ENCODE data around the gene EXOC2. TPM values are rescaled to one million over a fixed set of nuclear protein-coding genes. Genes with fewer than 3 reads are reported as not detected.
A peak's percentile ranks its signal among the peaks of the same experiment; 100 is the strongest.

Gene EXOC2
- polyA plus RNA-seq, 4 donors = 4.5 to 14.1 (median 8.8) TPM

DNA sequence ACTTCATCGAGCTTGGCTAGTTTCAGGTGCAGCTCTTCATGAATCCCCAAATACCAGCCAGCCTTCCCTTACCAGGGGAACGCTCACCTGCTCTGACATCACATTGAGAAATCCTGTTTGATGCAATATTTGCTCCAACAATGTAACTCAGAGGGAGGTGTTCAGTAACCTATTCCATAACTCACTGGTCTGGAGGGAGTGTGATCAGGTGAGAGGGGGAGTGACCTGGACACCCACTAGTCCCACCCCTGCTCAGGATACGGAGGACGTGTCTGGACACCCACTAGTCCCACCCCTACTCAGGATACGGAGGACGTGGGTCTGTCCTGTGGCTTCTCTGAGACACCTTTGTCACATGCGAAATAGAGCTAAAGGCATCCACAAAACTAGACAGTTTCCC lies 106.4 kb downstream of the EXOC2 start:
- FAIRE-seq (no peak), DNase-seq (no peak)
- peaks cover 0 to 12% (median 4%) of the 10 kb centered on the region in 3 donors for H3K36me3 ChIP-seq (ENCODE audit: control insufficient read depth in 3 of 3, insufficient read depth in 2 of 3, low read depth in 1 of 3, low read length in 3 of 3)
- H3K4me3 ChIP-seq (ENCODE audit: low read depth in 1 of 3, low read length in 3 of 3) = no peak overlapping the region
- no peaks in the 10 kb centered on the region for H3K9me3 ChIP-seq (ENCODE audit: control insufficient read depth in 2 of 2, insufficient read depth in 1 of 2, low read depth in 1 of 2, low read length in 1 of 2)
- 94 to 95% (median 95%) methylated on average over 7 of the region's 7 CpGs for WGBS, 3 donors
- H3K27me3 ChIP-seq (ENCODE audit: control insufficient read depth in 3 of 3, insufficient read depth in 3 of 3, low read length in 3 of 3) = no peaks in the 10 kb centered on the region
- no peak overlapping the region for H3K27ac ChIP-seq (ENCODE audit: low read depth in 1 of 3, low read length in 2 of 3)
- no peaks in the 10 kb centered on the region for H3K4me1 ChIP-seq (ENCODE audit: control insufficient read depth in 3 of 3, insufficient read depth in 2 of 3, low read depth in 1 of 3, low read length in 2 of 3)

DNA sequence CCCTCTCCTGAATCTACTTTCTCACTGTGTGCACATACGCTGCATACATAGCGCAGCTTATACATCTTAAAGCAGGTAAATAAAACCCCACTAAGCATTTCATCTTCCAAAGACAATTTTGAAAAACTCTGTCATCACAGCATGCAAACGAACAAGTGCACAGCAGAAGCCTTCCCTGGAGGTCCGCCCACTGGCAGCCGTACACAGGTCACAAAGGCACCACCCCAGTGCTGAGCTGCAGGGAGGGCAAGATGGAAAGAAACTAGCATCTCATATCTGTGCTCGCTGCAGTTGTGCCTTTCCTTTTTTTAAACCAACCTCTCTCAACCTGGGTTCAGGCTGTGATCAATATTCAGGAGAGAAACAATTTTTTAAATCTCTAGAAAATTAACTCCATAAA lies 109.3 kb downstream of the EXOC2 start:
- Histone ChIP-seq H3K27ac (ENCODE audit: low read depth in 1 of 3, low read length in 2 of 3) (no peak overlapping the region), H3K9me3 (ENCODE audit: control insufficient read depth in 2 of 2, insufficient read depth in 1 of 2, low read depth in 1 of 2, low read length in 1 of 2) (no peaks in the 10 kb centered on the region), H3K4me1 (ENCODE audit: control insufficient read depth in 3 of 3, insufficient read depth in 2 of 3, low read depth in 1 of 3, low read length in 2 of 3) (no peaks in the 10 kb centered on the region), H3K27me3 (ENCODE audit: control insufficient read depth in 3 of 3, insufficient read depth in 3 of 3, low read length in 3 of 3) (no peaks in the 10 kb centered on the region), H3K4me3 (ENCODE audit: low read depth in 1 of 3, low read length in 3 of 3) (no peak overlapping the region), H3K36me3 (ENCODE audit: control insufficient read depth in 3 of 3, insufficient read depth in 2 of 3, low read depth in 1 of 3, low read length in 3 of 3) (no peaks in the 10 kb centered on the region)
- WGBS, 3 donors = 77 to 89% (median 84%) methylated on average over 6 of the region's 6 CpGs
- DNase-seq (no peak), FAIRE-seq (no peak)

DNA sequence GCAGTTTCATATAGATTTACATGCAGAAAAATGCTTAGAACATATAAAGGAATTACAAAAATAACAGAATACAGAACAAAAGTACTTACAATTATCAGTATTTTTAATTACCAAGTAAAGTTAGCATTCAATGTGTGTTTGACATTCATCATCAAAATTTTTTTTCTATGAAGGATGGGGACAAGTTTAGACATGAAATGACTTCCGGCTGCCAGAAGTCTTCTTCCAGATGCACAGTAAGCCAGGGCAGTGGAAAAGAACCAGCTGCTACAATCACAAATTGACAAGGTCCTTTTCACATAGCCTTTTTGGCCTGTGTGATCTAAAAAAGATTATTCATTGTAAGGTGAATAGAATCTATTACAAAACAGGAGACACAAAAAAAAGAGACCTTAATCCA lies 109.8 kb downstream of the EXOC2 start:
- no peaks in the 10 kb centered on the region for H3K9me3 ChIP-seq (ENCODE audit: control insufficient read depth in 2 of 2, insufficient read depth in 1 of 2, low read depth in 1 of 2, low read length in 1 of 2)
- FAIRE-seq (no peak), DNase-seq (no peak)
- WGBS, 3 donors = 73 to 96% (median 85%) methylated on average over 1 of the region's 1 CpG
- H3K27me3 ChIP-seq (ENCODE audit: control insufficient read depth in 3 of 3, insufficient read depth in 3 of 3, low read length in 3 of 3) = no peaks in the 10 kb centered on the region
- H3K36me3 ChIP-seq (ENCODE audit: control insufficient read depth in 3 of 3, insufficient read depth in 2 of 3, low read depth in 1 of 3, low read length in 3 of 3) = no peaks in the 10 kb centered on the region
- H3K4me1 ChIP-seq (ENCODE audit: control insufficient read depth in 3 of 3, insufficient read depth in 2 of 3, low read depth in 1 of 3, low read length in 2 of 3) = no peaks in the 10 kb centered on the region
- H3K27ac ChIP-seq (ENCODE audit: low read depth in 1 of 3, low read length in 2 of 3) = no peak overlapping the region
- no peak overlapping the region for H3K4me3 ChIP-seq (ENCODE audit: low read depth in 1 of 3, low read length in 3 of 3)

DNA sequence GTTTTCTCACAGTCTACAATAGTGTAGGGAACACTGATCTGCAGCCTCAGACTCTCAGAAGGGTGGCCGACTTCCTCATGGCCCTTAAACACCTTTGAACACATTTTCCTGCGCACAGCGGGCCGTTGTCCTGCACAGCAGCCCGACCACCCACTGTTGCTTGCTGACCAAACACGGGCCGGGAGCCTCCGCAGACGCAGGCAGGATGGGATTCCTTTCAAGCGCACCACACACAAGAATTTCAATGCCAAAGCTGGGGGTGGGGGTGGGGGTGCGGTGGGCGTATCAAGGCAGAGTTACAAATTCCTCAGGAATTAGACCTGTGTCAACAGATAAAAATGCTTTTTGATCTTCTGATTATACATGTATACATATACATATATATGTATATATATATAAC lies 110.6 kb downstream of the EXOC2 start:
- WGBS, 3 donors = 75 to 93% (median 84%) methylated on average over 12 of the region's 12 CpGs
- Histone ChIP-seq H3K9me3 (ENCODE audit: control insufficient read depth in 2 of 2, insufficient read depth in 1 of 2, low read depth in 1 of 2, low read length in 1 of 2) (no peaks in the 10 kb centered on the region), H3K27me3 (ENCODE audit: control insufficient read depth in 3 of 3, insufficient read depth in 3 of 3, low read length in 3 of 3) (no peaks in the 10 kb centered on the region), H3K4me3 (ENCODE audit: low read depth in 1 of 3, low read length in 3 of 3) (no peak overlapping the region), H3K4me1 (ENCODE audit: control insufficient read depth in 3 of 3, insufficient read depth in 2 of 3, low read depth in 1 of 3, low read length in 2 of 3) (no peaks in the 10 kb centered on the region), H3K27ac (ENCODE audit: low read depth in 1 of 3, low read length in 2 of 3) (no peak overlapping the region), H3K36me3 (ENCODE audit: control insufficient read depth in 3 of 3, insufficient read depth in 2 of 3, low read depth in 1 of 3, low read length in 3 of 3) (no peaks in the 10 kb centered on the region)
- DNase-seq (no peak), FAIRE-seq (no peak)

DNA sequence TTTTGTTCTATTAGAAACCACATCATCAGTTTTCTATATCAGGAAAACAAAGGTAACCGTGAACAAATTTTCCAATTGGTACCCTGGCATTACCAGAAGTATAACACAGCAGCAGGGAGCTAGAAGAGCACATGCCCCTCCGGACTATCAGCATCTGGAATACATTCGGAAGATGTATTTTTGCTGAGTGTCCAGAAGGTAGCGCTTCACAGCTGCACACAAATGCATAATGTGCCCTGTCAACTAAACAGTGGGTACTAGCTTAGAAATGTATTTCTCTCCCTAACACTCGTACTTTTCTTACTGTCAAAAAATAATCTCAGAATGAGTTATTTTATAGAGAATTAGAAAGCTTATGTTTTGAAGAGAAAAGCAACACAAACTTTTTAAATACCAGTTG lies 113.6 kb downstream of the EXOC2 start:
- Histone ChIP-seq H3K4me1 (ENCODE audit: control insufficient read depth in 3 of 3, insufficient read depth in 2 of 3, low read depth in 1 of 3, low read length in 2 of 3) (no peaks in the 10 kb centered on the region), H3K36me3 (ENCODE audit: control insufficient read depth in 3 of 3, insufficient read depth in 2 of 3, low read depth in 1 of 3, low read length in 3 of 3) (peaks cover 0 to 5% (median 4%) of the 10 kb centered on the region in 3 donors), H3K4me3 (ENCODE audit: low read depth in 1 of 3, low read length in 3 of 3) (no peak overlapping the region), H3K27me3 (ENCODE audit: control insufficient read depth in 3 of 3, insufficient read depth in 3 of 3, low read length in 3 of 3) (no peaks in the 10 kb centered on the region), H3K9me3 (ENCODE audit: control insufficient read depth in 2 of 2, insufficient read depth in 1 of 2, low read depth in 1 of 2, low read length in 1 of 2) (peaks cover 0 to 9% of the 10 kb centered on the region in 2 donors), H3K27ac (ENCODE audit: low read depth in 1 of 3, low read length in 2 of 3) (no peak overlapping the region)
- FAIRE-seq = no peak
- no peak for DNase-seq
- WGBS, 3 donors = 84 to 95% (median 87%) methylated on average over 5 of the region's 5 CpGs

DNA sequence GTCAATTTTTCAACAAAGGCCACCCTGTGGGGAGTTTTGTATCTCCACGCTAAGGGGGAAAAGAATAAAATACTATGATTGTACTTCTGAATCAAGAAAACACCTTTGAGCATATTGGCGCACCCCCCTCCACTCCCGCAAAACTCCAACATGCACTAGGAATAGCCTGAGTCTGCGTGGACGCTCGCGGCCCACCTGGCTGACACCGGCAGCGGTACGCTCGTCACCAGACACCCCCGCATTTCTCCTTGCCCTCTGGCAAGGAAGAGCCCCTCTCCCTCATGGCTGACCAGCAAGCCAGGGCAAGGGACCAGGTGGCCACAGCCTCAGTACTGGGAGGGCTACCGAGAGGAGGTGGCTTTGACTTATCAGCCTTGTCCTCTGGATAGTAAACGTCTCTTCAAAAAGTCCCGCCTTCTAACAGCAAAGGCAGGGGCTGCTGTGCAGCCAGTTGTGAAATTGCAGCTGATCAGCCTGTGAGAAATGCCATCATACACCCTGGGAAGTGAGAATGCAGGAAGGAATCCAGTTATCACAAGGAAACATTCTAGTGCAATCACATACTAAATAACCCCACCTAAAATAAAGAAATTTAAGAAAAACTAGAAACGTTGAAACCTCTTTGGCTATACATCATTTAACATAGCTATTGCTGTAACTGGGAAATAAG lies 120.2 kb downstream of the EXOC2 start:
- Histone ChIP-seq H3K36me3 (ENCODE audit: control insufficient read depth in 3 of 3, insufficient read depth in 2 of 3, low read depth in 1 of 3, low read length in 3 of 3) (peaks cover 0 to 24% (median 9%) of the 10 kb centered on the region in 3 donors), H3K27ac (ENCODE audit: low read depth in 1 of 3, low read length in 2 of 3) (no peak overlapping the region), H3K27me3 (ENCODE audit: control insufficient read depth in 3 of 3, insufficient read depth in 3 of 3, low read length in 3 of 3) (no peaks in the 10 kb centered on the region), H3K4me3 (ENCODE audit: low read depth in 1 of 3, low read length in 3 of 3) (no peak overlapping the region), H3K9me3 (ENCODE audit: control insufficient read depth in 2 of 2, insufficient read depth in 1 of 2, low read depth in 1 of 2, low read length in 1 of 2) (peaks cover 0 to 9% of the 10 kb centered on the region in 2 donors), H3K4me1 (ENCODE audit: control insufficient read depth in 3 of 3, insufficient read depth in 2 of 3, low read depth in 1 of 3, low read length in 2 of 3) (no peaks in the 10 kb centered on the region)
- FAIRE-seq (no peak), DNase-seq (no peak)
- WGBS, 3 donors = 89 to 93% (median 90%) methylated on average over 16 of the region's 16 CpGs

DNA sequence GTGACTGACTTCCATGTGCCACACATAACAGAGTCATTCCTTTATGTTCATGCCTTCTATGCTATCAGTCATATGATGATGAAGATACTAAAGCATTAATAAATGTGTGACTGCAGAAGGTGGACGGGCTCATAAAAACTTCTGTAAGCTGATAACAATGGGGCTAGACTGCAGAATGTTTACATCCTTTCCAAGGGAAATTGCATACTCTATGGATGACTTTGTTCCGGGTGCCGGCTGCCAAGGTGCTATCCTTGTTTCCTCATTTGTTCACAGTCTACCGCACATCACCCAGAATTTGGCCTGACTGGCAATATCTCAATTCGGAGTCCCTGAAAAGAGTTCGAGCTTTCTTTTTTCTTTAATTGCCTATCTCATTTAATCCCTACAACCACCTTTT lies 121.0 kb downstream of the EXOC2 start:
- WGBS, 3 donors = 92 to 95% (median 95%) methylated on average over 6 of the region's 6 CpGs
- no peak for FAIRE-seq
- Histone ChIP-seq H3K4me3 (ENCODE audit: low read depth in 1 of 3, low read length in 3 of 3) (no peak overlapping the region), H3K27me3 (ENCODE audit: control insufficient read depth in 3 of 3, insufficient read depth in 3 of 3, low read length in 3 of 3) (no peaks in the 10 kb centered on the region), H3K4me1 (ENCODE audit: control insufficient read depth in 3 of 3, insufficient read depth in 2 of 3, low read depth in 1 of 3, low read length in 2 of 3) (no peaks in the 10 kb centered on the region), H3K36me3 (ENCODE audit: control insufficient read depth in 3 of 3, insufficient read depth in 2 of 3, low read depth in 1 of 3, low read length in 3 of 3) (peaks cover 0 to 25% (median 9%) of the 10 kb centered on the region in 3 donors), H3K27ac (ENCODE audit: low read depth in 1 of 3, low read length in 2 of 3) (no peak overlapping the region), H3K9me3 (ENCODE audit: control insufficient read depth in 2 of 2, insufficient read depth in 1 of 2, low read depth in 1 of 2, low read length in 1 of 2) (peaks cover 0 to 9% of the 10 kb centered on the region in 2 donors)
- peak in 1 of 2 donors; percentile 12 for DNase-seq

DNA sequence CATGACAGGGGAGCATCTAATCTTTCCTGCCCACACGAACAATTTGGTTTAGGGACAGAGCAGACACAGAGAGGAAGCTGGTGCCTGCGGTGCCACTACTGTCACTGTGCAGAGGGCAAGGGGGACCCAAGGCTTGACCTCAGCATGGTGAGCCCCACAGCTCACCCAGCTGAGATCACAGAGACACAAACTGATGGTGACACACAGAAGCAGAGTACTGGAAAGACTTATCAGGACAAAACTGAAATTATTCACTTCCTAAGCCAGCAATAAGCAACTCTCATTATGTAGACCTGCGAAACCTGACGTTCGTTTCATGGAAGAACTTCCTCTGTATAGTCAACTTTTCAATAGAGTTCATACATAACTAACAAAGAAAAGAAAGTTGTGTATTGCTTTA lies 122.1 kb downstream of the EXOC2 start:
- Histone ChIP-seq H3K4me3 (ENCODE audit: low read depth in 1 of 3, low read length in 3 of 3) (no peak overlapping the region), H3K36me3 (ENCODE audit: control insufficient read depth in 3 of 3, insufficient read depth in 2 of 3, low read depth in 1 of 3, low read length in 3 of 3) (peaks cover 0 to 28% (median 8%) of the 10 kb centered on the region in 3 donors), H3K27me3 (ENCODE audit: control insufficient read depth in 3 of 3, insufficient read depth in 3 of 3, low read length in 3 of 3) (no peaks in the 10 kb centered on the region), H3K9me3 (ENCODE audit: control insufficient read depth in 2 of 2, insufficient read depth in 1 of 2, low read depth in 1 of 2, low read length in 1 of 2) (peaks cover 0 to 9% of the 10 kb centered on the region in 2 donors), H3K4me1 (ENCODE audit: control insufficient read depth in 3 of 3, insufficient read depth in 2 of 3, low read depth in 1 of 3, low read length in 2 of 3) (no peaks in the 10 kb centered on the region), H3K27ac (ENCODE audit: low read depth in 1 of 3, low read length in 2 of 3) (no peak overlapping the region)
- FAIRE-seq (no peak), DNase-seq (no peak)
- WGBS, 3 donors = 87 to 94% (median 92%) methylated on average over 5 of the region's 5 CpGs

DNA sequence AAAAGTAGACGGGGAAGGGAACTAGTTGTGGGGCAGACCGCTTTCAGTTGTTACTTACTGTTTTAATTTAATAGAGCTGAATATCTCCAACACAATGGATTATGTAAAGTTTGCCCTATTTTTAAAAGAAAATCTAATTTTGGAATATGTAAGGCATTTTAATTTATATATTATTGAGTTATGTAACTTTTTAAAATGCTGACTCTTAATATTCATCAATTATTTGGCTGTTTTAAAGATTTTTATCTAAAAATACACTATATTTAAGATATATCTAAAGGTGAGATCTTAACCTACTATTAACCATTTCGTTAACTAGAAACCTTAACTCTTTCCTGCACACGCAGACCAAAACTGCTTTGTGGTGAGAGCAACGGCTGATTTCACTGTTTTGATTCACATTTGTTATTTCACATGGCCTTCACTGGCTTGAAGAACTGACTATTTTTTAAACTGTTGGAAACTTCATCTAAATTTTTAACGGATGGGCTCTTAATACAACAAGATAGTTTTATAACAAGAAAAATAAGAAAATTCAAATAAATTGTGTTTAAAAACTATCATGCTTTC lies 123.9 kb downstream of the EXOC2 start:
- Histone ChIP-seq H3K36me3 (ENCODE audit: control insufficient read depth in 3 of 3, insufficient read depth in 2 of 3, low read depth in 1 of 3, low read length in 3 of 3) (peaks cover 0 to 28% (median 8%) of the 10 kb centered on the region in 3 donors), H3K4me1 (ENCODE audit: control insufficient read depth in 3 of 3, insufficient read depth in 2 of 3, low read depth in 1 of 3, low read length in 2 of 3) (no peaks in the 10 kb centered on the region), H3K9me3 (ENCODE audit: control insufficient read depth in 2 of 2, insufficient read depth in 1 of 2, low read depth in 1 of 2, low read length in 1 of 2) (no peaks in the 10 kb centered on the region), H3K27me3 (ENCODE audit: control insufficient read depth in 3 of 3, insufficient read depth in 3 of 3, low read length in 3 of 3) (no peaks in the 10 kb centered on the region), H3K27ac (ENCODE audit: low read depth in 1 of 3, low read length in 2 of 3) (no peak overlapping the region), H3K4me3 (ENCODE audit: low read depth in 1 of 3, low read length in 3 of 3) (no peak overlapping the region)
- FAIRE-seq = no peak
- WGBS, 3 donors = 82 to 87% (median 82%) methylated on average over 6 of the region's 6 CpGs
- DNase-seq = no peak

All from small intestine (tissue), 7 donors.